ENCODE results near the gene GPR39.

- TF ChIP-seq CTCF (IDR thresholded peaks at IDR 0.05) (no peak), POLR2A (IDR thresholded peaks at IDR 0.05) (no peak)
These were observed 183.0 kb downstream of the GPR39 start for GRCh38 chr2:132599556-132599955.

Data from upper lobe of left lung (tissue), 4 donors.